ENCODE measurements around the gene FAM168A.

- no peak for TF ChIP-seq CTCF (IDR thresholded peaks at IDR 0.05)
- no peak for TF ChIP-seq POLR2A (IDR thresholded peaks at IDR 0.05)
These were observed 131.3 kb downstream of the FAM168A start for GRCh38 chr11:73466643-73467042.

Data from lower leg skin (tissue), 3 donors.